ENCODE measurements around the gene GNA14. TPM values are rescaled to one million over a fixed set of nuclear protein-coding genes. Genes with fewer than 3 reads are reported as not detected.

GNA14 gene
- total RNA-seq, 1 experiment from 2014 or later, result 0.15 TPM

- CTCF ChIA-PET, result no interaction called here
- no TSS peak for BruUV-seq (replicated peaks)
- Histone ChIP-seq H3K27ac (ENCODE audit: low read length) (no peak overlapping the region), H3K27me3 (ENCODE audit: control insufficient read depth, insufficient read depth, low read length) (no peaks in the 10 kb centered on the region), H3K9me3 (ENCODE audit: control insufficient read depth, insufficient read depth, low read depth, low read length) (no peaks in the 10 kb centered on the region), H3K36me3 (ENCODE audit: control insufficient read depth, insufficient read depth, low read length) (no peaks in the 10 kb centered on the region), H3K4me3 (ENCODE audit: low read depth in 2 of 2, low read length in 2 of 2) (no peak overlapping the region), H3K4me1 (ENCODE audit: control insufficient read depth, insufficient read depth, low read length) (no peaks in the 10 kb centered on the region)
- DNase-seq (ENCODE audit: low read depth, low spot score), result no peak
- TF ChIP-seq SIN3A (IDR thresholded peaks at IDR 0.05; ENCODE audit: borderline replicate concordance, insufficient read depth, low read depth, low read length) (no peak), REST (IDR thresholded peaks at IDR 0.05; ENCODE audit: insufficient read depth in 1 of 2, low read depth in 2 of 2, low read length in 1 of 2) (no peak), POLR2AphosphoS5 (IDR thresholded peaks at IDR 0.05; ENCODE audit: low read depth, low read length) (no peak), TCF7L2 (IDR thresholded peaks at IDR 0.05; ENCODE audit: low read depth, low read length) (no peak), CTCF (IDR thresholded peaks at IDR 0.05) (no peak)
- no peak for ATAC-seq
- in situ Hi-C loops (cut with HindIII; ENCODE audit: low pct_unique_long_range_greater_than_20kb, low sequenced_read_pairs), result no loop called here
- POLR2A ChIA-PET, result no interaction called here
- intact Hi-C loops (cut with micrococcal nuclease; ENCODE audit: unreplicated experiment), result no loop called here
These were observed 131.3 kb downstream of the GNA14 start for GRCh38 chr9:77516781-77517180.

GRCh38 chr9:77514886-77515711 lies 133.0 kb downstream of the GNA14 start:
- intact Hi-C loops (cut with micrococcal nuclease; ENCODE audit: unreplicated experiment), result no loop called here
- Histone ChIP-seq H3K4me1 (ENCODE audit: control insufficient read depth, insufficient read depth, low read length) (no peaks in the 10 kb centered on the region), H3K27ac (ENCODE audit: low read length) (no peak overlapping the region), H3K36me3 (ENCODE audit: control insufficient read depth, insufficient read depth, low read length) (no peaks in the 10 kb centered on the region), H3K27me3 (ENCODE audit: control insufficient read depth, insufficient read depth, low read length) (no peaks in the 10 kb centered on the region), H3K4me3 (ENCODE audit: low read depth in 2 of 2, low read length in 2 of 2) (no peak overlapping the region), H3K9me3 (ENCODE audit: control insufficient read depth, insufficient read depth, low read depth, low read length) (no peaks in the 10 kb centered on the region)
- CTCF ChIA-PET, result no interaction called here
- ATAC-seq, result peak; percentile 70
- no peak for DNase-seq (ENCODE audit: low read depth, low spot score)
- TF ChIP-seq TCF7L2 (IDR thresholded peaks at IDR 0.05; ENCODE audit: low read depth, low read length), result no peak
- no peak for TF ChIP-seq REST (IDR thresholded peaks at IDR 0.05; ENCODE audit: insufficient read depth in 1 of 2, low read depth in 2 of 2, low read length in 1 of 2)
- no peak for TF ChIP-seq POLR2AphosphoS5 (IDR thresholded peaks at IDR 0.05; ENCODE audit: low read depth, low read length)
- no peak for TF ChIP-seq CTCF (IDR thresholded peaks at IDR 0.05)
- no peak for TF ChIP-seq SIN3A (IDR thresholded peaks at IDR 0.05; ENCODE audit: borderline replicate concordance, insufficient read depth, low read depth, low read length)
- POLR2A ChIA-PET, result no interaction called here
- no TSS peak for BruUV-seq (replicated peaks)
- in situ Hi-C loops (cut with HindIII; ENCODE audit: low pct_unique_long_range_greater_than_20kb, low sequenced_read_pairs), result no loop called here

Measured in Panc1 (cell line).